Endodermal cell (in vitro differentiated cells): Measurements from ENCODE around the gene DXO. TPM values are rescaled to one million over a fixed set of nuclear protein-coding genes. Genes with fewer than 3 reads are reported as not detected.

Experiments
- DNase-seq: peaks from one replicate; pipeline ENCODE4 v3.0.0-alpha.2; 2017
- H3K27ac ChIP-seq: 2 replicates; pipeline ENCODE4 v1.5.1; 2013; ENCODE audit warnings: mild to moderate bottlenecking, low read depth, low read length, moderate library complexity
- H3K27me3 ChIP-seq: 2 replicates; pipeline ENCODE4 v1.6.1; 2013; ENCODE audit warnings: mild to moderate bottlenecking, low read length, moderate library complexity; ENCODE audit not compliant: insufficient read depth, control insufficient read depth, poor library complexity, severe bottlenecking
- H3K36me3 ChIP-seq: 2 replicates; pipeline ENCODE4 v1.7.0; 2013; ENCODE audit warnings: mild to moderate bottlenecking, low read length, moderate library complexity; ENCODE audit not compliant: control insufficient read depth, insufficient read depth
- H3K4me1 ChIP-seq: one replicate; pipeline ENCODE4 v1.7.0; 2013; ENCODE audit warnings: low read length; ENCODE audit not compliant: control insufficient read depth, insufficient read depth
- H3K4me3 ChIP-seq: 2 replicates; pipeline ENCODE4 v1.5.1; 2013; ENCODE audit warnings: mild to moderate bottlenecking, low read length, moderate library complexity
- H3K9ac ChIP-seq: 2 replicates; pipeline ENCODE4 v1.6.1; 2013; ENCODE audit warnings: mild to moderate bottlenecking, low read length, moderate library complexity; ENCODE audit not compliant: poor library complexity, severe bottlenecking; ENCODE audit errors: extremely low read depth
- H3K9me3 ChIP-seq: 2 replicates; pipeline ENCODE4 v1.6.1; 2013; ENCODE audit warnings: mild to moderate bottlenecking, low read length, moderate library complexity; ENCODE audit not compliant: control insufficient read depth
- H3K27ac Mint-ChIP-seq: 2 replicates; pipeline ENCODE4 v1.8.0; 2020; ENCODE audit warnings: mixed read lengths
- H3K27me3 Mint-ChIP-seq: 2 replicates; pipeline ENCODE4 v1.8.0; 2021; ENCODE audit warnings: mild to moderate bottlenecking, mixed read lengths; ENCODE audit not compliant: insufficient read depth
- H3K36me3 Mint-ChIP-seq: 2 replicates; pipeline ENCODE4 v1.8.0; 2020; ENCODE audit warnings: low read depth, mixed read lengths
- H3K4me1 Mint-ChIP-seq: 2 replicates; pipeline ENCODE4 v1.8.0; 2020; ENCODE audit warnings: mixed read lengths
- H3K4me3 Mint-ChIP-seq: 2 replicates; pipeline ENCODE4 v1.8.0; 2020; ENCODE audit warnings: mild to moderate bottlenecking, moderate library complexity, mixed read lengths
- H3K9me3 Mint-ChIP-seq: 2 replicates; pipeline ENCODE4 v1.8.0; 2020; ENCODE audit warnings: mild to moderate bottlenecking, mixed read lengths
- WGBS, 2 experiments: methylation state at CpG; one replicate each; pipeline versions ENCODE4 v1.1.5 to v1.1.7; 2013; ENCODE audit warnings: missing lambda C conversion rate in 2 of 2, mixed read lengths in 1 of 2; ENCODE audit not compliant: insufficient coverage in 1 of 2, insufficient read length in 1 of 2; 5-methylcytosine and 5-hydroxymethylcytosine counted together
- total RNA-seq, 2 donors: library from RNA; stranded (reverse); fragmentation: NEBNext Ultra II Directional in 1 of 2; extraction: Animal tissue kit (Norgen Biotek cat#: 25700) in 1 of 2; gene quantifications; 2 replicates in 1 of 2; 3 replicates in 1 of 2; pipeline ENCODE4 v1.2.1, GENCODE V29; 2021
- TF ChIP-seq, protein P1 (sequence below): fragments of 200-600 bp; sonication (generic); conservative IDR thresholded peaks from 2 replicates; pipeline ENCODE4 v1.5.0; 2021; ENCODE audit warnings: antibody characterized with exemption, mild to moderate bottlenecking

The DXO gene
- total RNA-seq, 2 donors from 2014 or later = 19.2 to 22.3 TPM

DNA sequence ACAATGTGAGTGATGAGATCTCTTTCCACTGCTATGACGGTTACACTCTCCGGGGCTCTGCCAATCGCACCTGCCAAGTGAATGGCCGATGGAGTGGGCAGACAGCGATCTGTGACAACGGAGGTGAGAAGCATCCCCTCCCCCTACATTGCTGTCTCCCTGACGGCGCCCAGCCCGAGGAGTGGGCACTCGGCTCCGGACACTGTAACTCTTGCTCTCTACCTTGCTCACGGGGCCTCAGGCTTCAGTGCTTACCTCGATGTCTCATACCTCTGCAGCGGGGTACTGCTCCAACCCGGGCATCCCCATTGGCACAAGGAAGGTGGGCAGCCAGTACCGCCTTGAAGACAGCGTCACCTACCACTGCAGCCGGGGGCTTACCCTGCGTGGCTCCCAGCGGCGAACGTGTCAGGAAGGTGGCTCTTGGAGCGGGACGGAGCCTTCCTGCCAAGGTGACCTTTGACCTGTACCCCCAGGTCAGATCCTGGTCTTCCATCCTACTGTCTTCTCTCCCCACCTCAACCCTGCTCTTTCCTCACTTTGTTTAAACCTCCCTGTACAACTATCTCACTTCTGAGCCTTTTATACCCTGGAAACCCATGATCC, 24.8 kb downstream of the DXO start:
- Histone ChIP-seq H3K9ac (no peak overlapping the region), H3K27me3 (peaks cover 42% of the 10 kb centered on the region), H3K27ac (no peak overlapping the region), H3K36me3 (peaks cover 19% of the 10 kb centered on the region), H3K4me1 (no peaks in the 10 kb centered on the region), H3K9me3 (no peaks in the 10 kb centered on the region), H3K4me3 (no peak overlapping the region)
- H3K36me3 Mint-ChIP-seq = peaks cover 8% of the 10 kb centered on the region
- H3K4me1 Mint-ChIP-seq = no peaks in the 10 kb centered on the region
- DNase-seq = peak; percentile 35
- H3K27ac Mint-ChIP-seq = no peak overlapping the region
- peaks cover 65% of the 10 kb centered on the region for H3K27me3 Mint-ChIP-seq
- 86 to 88% methylated on average over 17 to 24 of the region's 24 CpGs for WGBS, 2 experiments
- TF ChIP-seq, protein P1, sequence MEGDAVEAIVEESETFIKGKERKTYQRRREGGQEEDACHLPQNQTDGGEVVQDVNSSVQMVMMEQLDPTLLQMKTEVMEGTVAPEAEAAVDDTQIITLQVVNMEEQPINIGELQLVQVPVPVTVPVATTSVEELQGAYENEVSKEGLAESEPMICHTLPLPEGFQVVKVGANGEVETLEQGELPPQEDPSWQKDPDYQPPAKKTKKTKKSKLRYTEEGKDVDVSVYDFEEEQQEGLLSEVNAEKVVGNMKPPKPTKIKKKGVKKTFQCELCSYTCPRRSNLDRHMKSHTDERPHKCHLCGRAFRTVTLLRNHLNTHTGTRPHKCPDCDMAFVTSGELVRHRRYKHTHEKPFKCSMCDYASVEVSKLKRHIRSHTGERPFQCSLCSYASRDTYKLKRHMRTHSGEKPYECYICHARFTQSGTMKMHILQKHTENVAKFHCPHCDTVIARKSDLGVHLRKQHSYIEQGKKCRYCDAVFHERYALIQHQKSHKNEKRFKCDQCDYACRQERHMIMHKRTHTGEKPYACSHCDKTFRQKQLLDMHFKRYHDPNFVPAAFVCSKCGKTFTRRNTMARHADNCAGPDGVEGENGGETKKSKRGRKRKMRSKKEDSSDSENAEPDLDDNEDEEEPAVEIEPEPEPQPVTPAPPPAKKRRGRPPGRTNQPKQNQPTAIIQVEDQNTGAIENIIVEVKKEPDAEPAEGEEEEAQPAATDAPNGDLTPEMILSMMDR = no peak
- no peaks in the 10 kb centered on the region for H3K9me3 Mint-ChIP-seq
- H3K4me3 Mint-ChIP-seq = no peak overlapping the region

DNA sequence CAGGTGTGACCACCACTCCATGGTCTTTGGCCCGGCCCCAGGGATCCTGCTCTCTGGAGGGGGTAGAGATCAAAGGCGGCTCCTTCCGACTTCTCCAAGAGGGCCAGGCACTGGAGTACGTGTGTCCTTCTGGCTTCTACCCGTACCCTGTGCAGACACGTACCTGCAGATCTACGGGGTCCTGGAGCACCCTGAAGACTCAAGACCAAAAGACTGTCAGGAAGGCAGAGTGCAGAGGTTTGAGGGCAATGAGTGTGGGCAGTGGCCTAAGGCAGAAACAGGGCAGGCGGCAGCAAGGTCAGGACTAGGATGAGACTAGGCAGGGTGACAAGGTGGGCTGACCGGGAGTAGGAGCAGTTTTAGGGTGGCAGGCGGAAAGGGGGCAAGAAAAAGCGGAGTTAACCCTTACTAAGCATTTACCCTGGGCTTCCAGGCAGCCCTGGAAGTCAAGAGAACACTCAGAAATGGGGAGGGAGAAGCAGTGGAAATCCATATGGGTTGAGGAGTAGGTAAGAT, 25.5 kb downstream of the DXO start:
- Histone ChIP-seq H3K4me3 (no peak overlapping the region), H3K27ac (no peak overlapping the region), H3K4me1 (no peaks in the 10 kb centered on the region), H3K9ac (no peak overlapping the region), H3K9me3 (no peaks in the 10 kb centered on the region), H3K36me3 (peaks cover 12% of the 10 kb centered on the region), H3K27me3 (peaks cover 42% of the 10 kb centered on the region)
- 84 to 95% methylated on average over 7 to 11 of the region's 11 CpGs for WGBS, 2 experiments
- Mint-ChIP-seq H3K27me3 (peaks cover 67% of the 10 kb centered on the region), H3K9me3 (no peaks in the 10 kb centered on the region), H3K36me3 (peaks cover 8% of the 10 kb centered on the region), H3K4me3 (no peak overlapping the region), H3K4me1 (no peaks in the 10 kb centered on the region), H3K27ac (no peak overlapping the region)
- TF ChIP-seq, protein P1 = no peak
- DNase-seq = peak; percentile 38

DNA sequence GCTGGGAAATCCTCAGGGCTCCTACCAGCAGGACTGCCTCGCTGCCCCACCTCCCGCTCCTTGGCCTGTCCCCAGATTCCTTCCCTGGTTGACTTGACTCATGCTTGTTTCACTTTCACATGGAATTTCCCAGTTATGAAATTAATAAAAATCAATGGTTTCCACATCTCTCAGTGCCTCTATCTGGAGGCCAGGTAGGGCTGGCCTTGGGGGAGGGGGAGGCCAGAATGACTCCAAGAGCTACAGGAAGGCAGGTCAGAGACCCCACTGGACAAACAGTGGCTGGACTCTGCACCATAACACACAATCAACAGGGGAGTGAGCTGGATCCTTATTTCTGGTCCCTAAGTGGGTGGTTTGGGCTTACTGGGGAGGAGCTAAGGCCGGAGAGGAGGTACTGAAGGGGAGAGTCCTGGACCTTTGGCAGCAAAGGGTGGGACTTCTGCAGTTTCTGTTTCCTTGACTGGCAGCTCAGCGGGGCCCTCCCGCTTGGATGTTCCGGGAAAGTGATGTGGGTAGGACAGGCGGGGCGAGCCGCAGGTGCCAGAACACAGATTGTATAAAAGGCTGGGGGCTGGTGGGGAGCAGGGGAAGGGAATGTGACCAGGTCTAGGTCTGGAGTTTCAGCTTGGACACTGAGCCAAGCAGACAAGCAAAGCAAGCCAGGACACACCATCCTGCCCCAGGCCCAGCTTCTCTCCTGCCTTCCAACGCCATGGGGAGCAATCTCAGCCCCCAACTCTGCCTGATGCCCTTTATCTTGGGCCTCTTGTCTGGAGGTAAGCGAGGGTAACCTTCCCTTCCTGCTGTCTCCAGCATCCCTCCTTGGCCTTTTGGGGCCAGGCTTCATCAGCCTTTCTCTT, 26.2 kb downstream of the DXO start, which contains the start of gene CFB:
CFB (plus strand) TSS at position 589 of the 863 bp plus-strand sequence; CDS start at position 716, 127 bp downstream.
- no peak within 1 kb of the TSS for H3K4me3 Mint-ChIP-seq
- H3K36me3 Mint-ChIP-seq = peaks cover under 1% of the 10 kb centered on the region
- peak; percentile 63 for DNase-seq
- H3K36me3 ChIP-seq = peaks cover 5% of the 10 kb centered on the region
- TF ChIP-seq, protein P1 = no peak
- H3K27ac Mint-ChIP-seq = no peak within 1 kb of the TSS
- H3K27me3 Mint-ChIP-seq = peaks cover 68% of the 10 kb centered on the region
- no peaks in the 10 kb centered on the region for H3K4me1 Mint-ChIP-seq
- WGBS, 2 experiments = 74 to 75% methylated on average over 4 to 11 of the region's 11 CpGs
- no peak within 1 kb of the TSS for H3K4me3 ChIP-seq
- H3K9ac ChIP-seq = no peak within 1 kb of the TSS
- no peak within 1 kb of the TSS for H3K27ac ChIP-seq
- H3K27me3 ChIP-seq = peaks cover 42% of the 10 kb centered on the region
- no peaks in the 10 kb centered on the region for H3K9me3 Mint-ChIP-seq
- no peaks in the 10 kb centered on the region for H3K4me1 ChIP-seq
- H3K9me3 ChIP-seq = no peaks in the 10 kb centered on the region
